Bronchial epithelial cell (primary cell): Measurements from ENCODE around the gene DGKA. TPM values are rescaled to one million over a fixed set of nuclear protein-coding genes. Genes with fewer than 3 reads are reported as not detected.

Source experiments
- DNase-seq: peaks from one replicate; pipeline ENCODE4 v3.0.0-alpha.2; 2010; ENCODE audit warnings: low read depth
- FAIRE-seq: peaks from 2 replicates; lab custom pipeline; 2011; peaks lifted over from hg19 to GRCh38; lab: Jason Lieb, UNC
- H3K27me3 ChIP-seq: 2 replicates; pipeline ENCODE4 v1.5.1; 2011; ENCODE audit warnings: low read length; ENCODE audit not compliant: control insufficient read depth, insufficient read depth
- H3K36me3 ChIP-seq: 2 replicates; pipeline ENCODE4 v1.5.1; 2011; ENCODE audit warnings: low read length; ENCODE audit not compliant: control insufficient read depth, insufficient read depth
- H3K4me3 ChIP-seq: 2 replicates; pipeline ENCODE4 v1.5.1; 2011; ENCODE audit warnings: mild to moderate bottlenecking, low read depth, low read length, control low read depth
- total RNA-seq: library from RNA; depleted of rRNA; stranded (reverse); fragments of >200 nt; gene quantifications from 2 replicates; pipeline ENCODE4 v1.2.1, GENCODE V29; 2014
- TF ChIP-seq, protein P1 (sequence below): IDR thresholded peaks from 2 replicates; pipeline ENCODE4 v1.5.1; 2011; ENCODE audit warnings: mild to moderate bottlenecking, moderate library complexity, low read length, control low read depth, inconsistent platforms; ENCODE audit not compliant: insufficient read depth, severe bottlenecking

DGKA gene
- total RNA-seq, 1 donor from 2014 or later = 81.9 TPM

- peaks cover 30% of the 10 kb centered on the region for H3K36me3 ChIP-seq
- no peak for FAIRE-seq
Measured at GRCh38 chr12:55946553-55946952, 15.6 kb downstream of the DGKA start.

GRCh38 chr12:55955344-55955743, 24.4 kb downstream of the DGKA start:
- H3K36me3 ChIP-seq = peaks cover 24% of the 10 kb centered on the region
- TF ChIP-seq, protein P1, sequence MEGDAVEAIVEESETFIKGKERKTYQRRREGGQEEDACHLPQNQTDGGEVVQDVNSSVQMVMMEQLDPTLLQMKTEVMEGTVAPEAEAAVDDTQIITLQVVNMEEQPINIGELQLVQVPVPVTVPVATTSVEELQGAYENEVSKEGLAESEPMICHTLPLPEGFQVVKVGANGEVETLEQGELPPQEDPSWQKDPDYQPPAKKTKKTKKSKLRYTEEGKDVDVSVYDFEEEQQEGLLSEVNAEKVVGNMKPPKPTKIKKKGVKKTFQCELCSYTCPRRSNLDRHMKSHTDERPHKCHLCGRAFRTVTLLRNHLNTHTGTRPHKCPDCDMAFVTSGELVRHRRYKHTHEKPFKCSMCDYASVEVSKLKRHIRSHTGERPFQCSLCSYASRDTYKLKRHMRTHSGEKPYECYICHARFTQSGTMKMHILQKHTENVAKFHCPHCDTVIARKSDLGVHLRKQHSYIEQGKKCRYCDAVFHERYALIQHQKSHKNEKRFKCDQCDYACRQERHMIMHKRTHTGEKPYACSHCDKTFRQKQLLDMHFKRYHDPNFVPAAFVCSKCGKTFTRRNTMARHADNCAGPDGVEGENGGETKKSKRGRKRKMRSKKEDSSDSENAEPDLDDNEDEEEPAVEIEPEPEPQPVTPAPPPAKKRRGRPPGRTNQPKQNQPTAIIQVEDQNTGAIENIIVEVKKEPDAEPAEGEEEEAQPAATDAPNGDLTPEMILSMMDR = no peak
- no peak for FAIRE-seq
- H3K27me3 ChIP-seq = no peaks in the 10 kb centered on the region
- no peak overlapping the region for H3K4me3 ChIP-seq
- no peak for DNase-seq

More at GRCh38 chr12:55946553-55946952, 15.6 kb downstream of the DGKA start:
- no peak overlapping the region for H3K4me3 ChIP-seq
- DNase-seq = no peak
- TF ChIP-seq, protein P1 = no peak
- H3K27me3 ChIP-seq = no peaks in the 10 kb centered on the region

- H3K36me3 ChIP-seq = peaks cover 22% of the 10 kb centered on the region
- DNase-seq (peak; percentile 93), FAIRE-seq (peak; percentile 50)
- H3K4me3 ChIP-seq = no peak overlapping the region
- TF ChIP-seq, protein P1 = peak; percentile 72
- H3K27me3 ChIP-seq = no peaks in the 10 kb centered on the region
Measured at GRCh38 chr12:55955800-55956508, 25.0 kb downstream of the DGKA start.

DNA sequence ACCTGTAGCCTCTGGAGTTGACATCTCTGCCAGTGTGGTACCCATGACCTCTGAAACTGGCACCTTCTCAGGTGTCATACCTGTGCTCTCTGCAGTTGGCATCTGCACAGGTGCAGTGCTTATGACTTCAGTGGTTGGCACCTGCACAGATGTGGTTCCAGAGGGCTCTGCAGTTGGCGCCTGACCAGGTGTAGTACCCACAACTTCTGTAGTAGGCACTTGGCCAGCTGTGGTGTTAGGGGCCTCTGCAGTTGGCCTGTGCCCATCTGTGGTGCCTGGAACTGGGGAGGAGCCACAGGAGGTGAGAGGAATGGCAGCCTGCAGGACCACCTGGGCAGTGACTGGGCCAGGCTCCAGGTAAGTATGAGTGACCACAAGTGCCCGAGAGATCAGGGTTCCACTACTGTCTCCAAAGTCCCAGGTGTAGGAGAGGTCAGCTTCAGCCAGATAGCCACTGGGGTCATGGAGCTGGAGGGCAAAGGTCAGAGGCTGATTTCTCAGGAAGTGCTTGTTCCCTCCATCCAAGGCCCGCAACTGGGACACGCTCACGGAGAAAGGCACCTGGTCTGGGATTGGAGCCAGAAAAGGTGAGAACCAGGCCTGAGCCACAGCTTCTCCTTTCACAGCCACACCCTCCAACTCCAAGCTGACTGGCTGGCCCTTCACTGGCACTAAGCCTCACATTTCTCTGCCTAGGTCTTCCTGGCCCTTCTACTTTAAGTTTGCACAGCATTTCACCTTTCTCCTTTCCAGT, 26.3 kb downstream of the DGKA start:
- peaks cover 10% of the 10 kb centered on the region for H3K36me3 ChIP-seq
- H3K27me3 ChIP-seq = no peaks in the 10 kb centered on the region
- H3K4me3 ChIP-seq = no peak overlapping the region
- no peak for FAIRE-seq
- TF ChIP-seq, protein P1 = no peak
- peak; percentile 51 for DNase-seq

- Histone ChIP-seq H3K36me3 (no peaks in the 10 kb centered on the region), H3K27me3 (no peaks in the 10 kb centered on the region), H3K4me3 (no peak overlapping the region)
- DNase-seq (no peak), FAIRE-seq (no peak)
- TF ChIP-seq, protein P1 = no peak
Measured at GRCh38 chr12:55963760-55964159, 32.8 kb downstream of the DGKA start.
